PC-3 (cell line): ENCODE measurements around the gene FBXL15. TPM values are rescaled to one million over a fixed set of nuclear protein-coding genes. Genes with fewer than 3 reads are reported as not detected.

Experiments
- ATAC-seq: fragments of 200-7000 bp; cut with Tn5 transposase; 2 replicates; pipeline ENCODE4 v1.9.1; 2020; ENCODE audit warnings: mild to moderate bottlenecking, moderate library complexity
- BruUV-seq: library from RNA; stranded (reverse); fragments of 400-500 nt; replicated peaks from 2 replicates; lab custom pipeline; 2021; lab: Mats Ljungman, UMichigan
- CTCF ChIA-PET: fragments of 300-600 bp; sonication (Branson Sonifier 250); formaldehyde crosslinking; loops from one replicate; lab custom pipeline; 2022; ENCODE audit warnings: antibody characterized with exemption; lab: Charles Lee
- POLR2A ChIA-PET: fragments of 300-600 bp; sonication (Branson Sonifier 250); formaldehyde crosslinking; loops from one replicate; lab custom pipeline; 2022; ENCODE audit warnings: antibody characterized with exemption; ENCODE audit not compliant: unreplicated experiment; lab: Charles Lee
- DNase-seq: peaks from one replicate; pipeline ENCODE4 v3.0.0-alpha.2; 2015
- H2AFZ ChIP-seq: fragments of 300-600 bp; sonication (generic); 2 replicates; pipeline ENCODE4 v1.6.0; 2016; ENCODE audit warnings: antibody characterized with exemption, low read length
- H3F3A ChIP-seq: fragments of 300-600 bp; sonication (generic); one replicate; pipeline ENCODE4 v1.6.0; 2017; ENCODE audit warnings: antibody characterized with exemption, low read length, control low read depth, mild to moderate bottlenecking; ENCODE audit not compliant: unreplicated experiment
- H3K27ac ChIP-seq: fragments of 300-600 bp; sonication (generic); 2 replicates; pipeline ENCODE4 v1.5.1; 2016; ENCODE audit warnings: mild to moderate bottlenecking, low read length
- H3K27me3 ChIP-seq: fragments of 300-600 bp; sonication (generic); 2 replicates; pipeline ENCODE4 v1.6.1; 2016; ENCODE audit warnings: low read length, mixed read lengths
- H3K36me3 ChIP-seq: fragments of 300-600 bp; sonication (generic); 2 replicates; pipeline ENCODE4 v1.6.1; 2016; ENCODE audit warnings: low read depth, mixed run types, low read length, mixed read lengths
- H3K4me1 ChIP-seq: fragments of 300-600 bp; sonication (generic); 2 replicates; pipeline ENCODE4 v1.5.1; 2016; ENCODE audit warnings: low read length; ENCODE audit not compliant: insufficient read depth
- H3K4me2 ChIP-seq: fragments of 300-600 bp; sonication (generic); 2 replicates; pipeline ENCODE4 v1.6.0; 2016; ENCODE audit warnings: low read length
- H3K4me3 ChIP-seq: fragments of 300-600 bp; sonication (generic); 2 replicates; pipeline ENCODE4 v1.5.1; 2016; ENCODE audit warnings: mild to moderate bottlenecking, low read length, mixed read lengths
- H3K79me2 ChIP-seq: fragments of 300-600 bp; sonication (generic); 2 replicates; pipeline ENCODE4 v1.6.1; 2017; ENCODE audit warnings: low read length, mixed read lengths
- H3K9ac ChIP-seq: fragments of 300-600 bp; sonication (generic); 2 replicates; pipeline ENCODE4 v1.6.0; 2016; ENCODE audit warnings: mild to moderate bottlenecking, low read length
- H3K9me2 ChIP-seq: fragments of 300-600 bp; sonication (generic); replicated peaks from 2 replicates; pipeline ENCODE4 v1.6.1; 2016; ENCODE audit warnings: mixed run types, low read length, mixed read lengths
- H3K9me3 ChIP-seq: fragments of 300-600 bp; sonication (generic); 2 replicates; pipeline ENCODE4 v1.6.1; 2016; ENCODE audit warnings: low read length, mixed read lengths
- H4K20me1 ChIP-seq: fragments of 300-600 bp; sonication (generic); 2 replicates; pipeline ENCODE4 v1.6.1; 2016; ENCODE audit warnings: low read length, mixed read lengths
- CTCF ChIP-seq: fragments of 300-600 bp; sonication (generic); conservative IDR thresholded peaks from 2 replicates; pipeline ENCODE4 v1.5.1; 2017; ENCODE audit warnings: antibody characterized with exemption, low read depth, mild to moderate bottlenecking, low read length
- EZH2 ChIP-seq: fragments of 300-600 bp; sonication (generic); IDR thresholded peaks from one replicate; pipeline ENCODE4 v1.6.1; 2017; ENCODE audit warnings: antibody characterized with exemption, mild to moderate bottlenecking, low read length; ENCODE audit not compliant: unreplicated experiment
- EZH2phosphoT487 ChIP-seq: fragments of 300-600 bp; sonication (generic); IDR thresholded peaks from 2 replicates; pipeline ENCODE4 v1.6.1; 2018; ENCODE audit warnings: mild to moderate bottlenecking, antibody characterized with exemption, low read length, borderline replicate concordance
- intact Hi-C: fragments of 100-400 bp; cut with micrococcal nuclease; formaldehyde crosslinking; loops from 2 replicates; pipeline ENCODE4 v1.9.0; 2023
- total RNA-seq: library from RNA; depleted of rRNA; stranded (reverse); fragments of >200 nt; gene quantifications from 2 replicates; pipeline ENCODE4 v1.2.3, GENCODE V29; 2014

Gene FBXL15
- total RNA-seq, 1 experiment from 2014 or later = 12.7 TPM

- no TSS peak for BruUV-seq
- H4K20me1 ChIP-seq = no peaks in the 10 kb centered on the region
- peak overlapping the region; percentile 90 for H3K9ac ChIP-seq
- no peaks in the 10 kb centered on the region for H3K9me3 ChIP-seq
- ATAC-seq (peak; percentile 83), DNase-seq (peak; percentile 87)
- peaks cover 12% of the 10 kb centered on the region; the same call in 1 of the 2 replicates for H3K4me1 ChIP-seq
- H3K9me2 ChIP-seq = no peaks in the 10 kb centered on the region
- no peaks in the 10 kb centered on the region for H3F3A ChIP-seq
- CTCF ChIA-PET = interaction anchor here (0.6 to 1.0 kb wide), 4 partner anchors 9 to 93 kb away, joined by 3 to 5 read pairs (median 4); partner anchors contain the start of gene C10orf95
- peak overlapping the region; percentile 65 for H2AFZ ChIP-seq
- H3K36me3 ChIP-seq = no peaks in the 10 kb centered on the region
- TF ChIP-seq EZH2phosphoT487 = no peak
- peak; percentile 7; the same call in 1 of the 2 replicates for TF ChIP-seq CTCF
- no peak for TF ChIP-seq EZH2
- H3K27ac ChIP-seq = peak overlapping the region; percentile 87
- intact Hi-C loops = loop anchor here (2.0 kb wide), 1 partner anchor 85 kb away; no protein-coding TSS in a partner anchor
- H3K4me3 ChIP-seq = peak overlapping the region; percentile 79
- POLR2A ChIA-PET = interaction anchor here (0.6 to 1.1 kb wide), 3 partner anchors 9 to 340 kb away, joined by 3 to 10 read pairs (median 6); partner anchors contain the start of gene ACTR1A
- H3K4me2 ChIP-seq = peak overlapping the region; percentile 99
- H3K27me3 ChIP-seq = no peaks in the 10 kb centered on the region
- peaks cover 15% of the 10 kb centered on the region for H3K79me2 ChIP-seq
Observed at GRCh38 chr10:102394079-102394800, 26.4 kb upstream of the FBXL15 start.

- Histone ChIP-seq H2AFZ (peak overlapping the region; percentile 29; the same call in 1 of the 2 replicates), H3K9me2 (no peaks in the 10 kb centered on the region), H3K27ac (peak overlapping the region; percentile 87), H3K4me2 (peak overlapping the region; percentile 99), H3K36me3 (no peaks in the 10 kb centered on the region; the same call in 1 of the 2 replicates), H3K27me3 (no peaks in the 10 kb centered on the region), H3K79me2 (peaks cover 15% of the 10 kb centered on the region), H4K20me1 (no peaks in the 10 kb centered on the region), H3F3A (no peaks in the 10 kb centered on the region), H3K4me1 (peaks cover 16% of the 10 kb centered on the region), H3K4me3 (peak overlapping the region; percentile 79), H3K9ac (peak overlapping the region; percentile 90), H3K9me3 (no peaks in the 10 kb centered on the region)
- intact Hi-C loops = loop anchor here (2.0 kb wide), 1 partner anchor 84 kb away; no protein-coding TSS in a partner anchor
- DNase-seq = peak; percentile 2
- TSS peak; percentile 40 for BruUV-seq
- ATAC-seq = peak; percentile 1
- no peak for TF ChIP-seq CTCF
- no peak for TF ChIP-seq EZH2
- no peak for TF ChIP-seq EZH2phosphoT487
- ChIA-PET CTCF (no interaction called here), POLR2A (interaction anchor here (0.6 to 1.1 kb wide), 3 partner anchors 10 to 340 kb away, joined by 3 to 10 read pairs (median 6); partner anchors contain the start of gene ACTR1A)
Observed at GRCh38 chr10:102394801-102395399, 25.7 kb upstream of the FBXL15 start.
